ENCODE measurements around the gene PLA2G7.

DNA sequence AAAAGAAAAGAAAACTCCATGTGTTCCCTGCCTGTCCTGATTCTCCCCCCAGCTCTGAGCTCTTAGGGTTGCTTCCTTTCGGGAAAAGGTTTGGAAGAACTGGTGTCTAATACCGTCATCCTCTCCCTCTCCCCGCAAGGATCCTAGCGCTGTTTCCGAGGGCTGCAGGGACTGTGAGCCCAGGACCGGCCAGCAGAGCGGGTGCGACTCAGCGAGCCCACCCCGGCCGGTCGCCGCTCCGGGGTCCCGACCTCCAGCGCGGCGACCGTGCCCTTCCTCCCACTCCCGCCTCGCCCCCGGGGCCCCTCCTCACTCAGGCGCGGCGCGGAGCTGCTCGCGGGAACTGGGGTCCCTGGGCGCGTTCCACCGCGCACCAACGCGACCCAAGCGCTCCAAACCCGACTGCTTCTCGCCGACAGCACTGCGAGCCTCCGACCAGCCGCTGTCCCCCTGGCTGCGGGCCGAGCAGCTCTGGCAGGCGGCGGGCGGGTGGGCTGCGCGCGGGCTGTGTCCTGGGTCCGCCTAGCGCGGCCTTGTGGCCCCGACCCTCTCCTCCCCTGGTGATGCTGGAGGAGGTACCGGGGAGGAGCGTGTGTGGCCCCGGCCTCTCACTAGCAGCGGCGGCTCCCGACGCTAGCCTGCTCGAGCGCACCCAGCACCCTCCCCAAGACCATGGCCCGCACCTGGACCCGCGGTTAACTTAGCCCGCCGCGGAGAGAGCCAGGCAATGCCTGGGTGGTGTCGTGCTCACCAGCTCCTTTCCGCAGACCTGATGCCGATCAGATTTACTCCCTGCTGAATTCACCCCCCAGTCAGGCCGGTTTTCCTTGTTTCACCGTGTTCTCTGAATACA is at the start of gene PLA2G7:
- TF ChIP-seq TAF1 (IDR thresholded peaks at IDR 0.05; ENCODE audit: low read depth, low read length) (no peak), POLR2A (IDR thresholded peaks at IDR 0.05; ENCODE audit: low read depth, low read length) (no peak), POLR2AphosphoS5 (IDR thresholded peaks at IDR 0.05; ENCODE audit: low read depth, low read length) (no peak), PAX5 (IDR thresholded peaks at IDR 0.05; ENCODE audit: insufficient read depth, low read length, severe bottlenecking) (no peak)

All from GM12891 (cell line).